HepG2 (cell line): ENCODE results near the gene C21orf58. TPM values are rescaled to one million over a fixed set of nuclear protein-coding genes. Genes with fewer than 3 reads are reported as not detected.

Experiments used
- BORCS8-MEF2B ChIP-seq: sonication (generic); formaldehyde crosslinking; IDR thresholded peaks from 2 replicates; pipeline ENCODE4 v1.8.0; 2022; ENCODE audit warnings: mild to moderate bottlenecking, missing genetic modification reagents
- ELF1 ChIP-seq: sonication (generic); formaldehyde crosslinking; IDR thresholded peaks from 2 replicates; pipeline ENCODE4 v1.4.0; 2020; ENCODE audit warnings: missing genetic modification reagents
- ETV6 ChIP-seq: sonication (generic); formaldehyde crosslinking; conservative IDR thresholded peaks from 2 replicates; pipeline ENCODE4 v1.4.0; 2020; ENCODE audit warnings: missing genetic modification reagents
- GABPA ChIP-seq, 2 experiments: IDR thresholded peaks; 2 replicates each; pipeline ENCODE4 v1.6.1; 2011 to 2016; ENCODE audit warnings: low read depth in 2 of 2, low read length in 1 of 2, missing biosample characterization in 1 of 2, missing genetic modification characterization in 1 of 2
- HNRNPLL ChIP-seq: fragments of 200-400 bp; formaldehyde crosslinking; IDR thresholded peaks from 2 replicates; pipeline ENCODE4 v1.6.1; 2017; ENCODE audit warnings: mild to moderate bottlenecking, low read depth, low read length; ENCODE audit not compliant: poor library complexity, severe bottlenecking
- IRF2 ChIP-seq: IDR thresholded peaks from 2 replicates; pipeline ENCODE4 v1.6.1; 2018; ENCODE audit warnings: missing genetic modification reagents, missing compliant biosample characterization
- MAX ChIP-seq: IDR thresholded peaks from 2 replicates; pipeline ENCODE4 v1.6.1; 2012; ENCODE audit warnings: inconsistent platforms
- MEIS2 ChIP-seq: sonication (generic); formaldehyde crosslinking; IDR thresholded peaks from 2 replicates; pipeline ENCODE4 v1.9.0; 2021; ENCODE audit warnings: mild to moderate bottlenecking, missing genetic modification reagents
- MNT ChIP-seq: fragments of 450-650 bp; IDR thresholded peaks from 2 replicates; pipeline ENCODE4 v1.6.1; 2016
- SALL2 ChIP-seq: sonication (generic); formaldehyde crosslinking; IDR thresholded peaks from 2 replicates; pipeline ENCODE4 v1.8.1; 2023; ENCODE audit warnings: mild to moderate bottlenecking, missing genetic modification reagents, inconsistent platforms
- SMYD3 ChIP-seq: sonication (generic); formaldehyde crosslinking; IDR thresholded peaks from 2 replicates; pipeline ENCODE4 v1.8.1; 2023; ENCODE audit warnings: mild to moderate bottlenecking, missing genetic modification reagents
- SRSF1 ChIP-seq: fragments of 200-400 bp; formaldehyde crosslinking; optimal IDR thresholded peaks from 2 replicates; pipeline ENCODE3; 2017; ENCODE audit warnings: mild to moderate bottlenecking, low read depth, low read length, moderate library complexity
- TOPORS ChIP-seq: sonication (generic); formaldehyde crosslinking; IDR thresholded peaks from 2 replicates; pipeline ENCODE4 v1.8.0; 2023; ENCODE audit warnings: mild to moderate bottlenecking, missing genetic modification reagents
- TP53 ChIP-seq: sonication (generic); formaldehyde crosslinking; conservative IDR thresholded peaks from 2 replicates; pipeline ENCODE4 v1.4.0; 2020; ENCODE audit warnings: missing genetic modification reagents
- ZBTB14 ChIP-seq: sonication (generic); formaldehyde crosslinking; IDR thresholded peaks from 2 replicates; pipeline ENCODE4 v1.4.0; 2020; ENCODE audit warnings: missing genetic modification reagents
- ZNF225 ChIP-seq: sonication (generic); formaldehyde crosslinking; IDR thresholded peaks from 2 replicates; pipeline ENCODE4 v1.4.0; 2020; ENCODE audit warnings: mild to moderate bottlenecking, missing genetic modification reagents
- ZNF530 ChIP-seq: sonication (generic); formaldehyde crosslinking; IDR thresholded peaks from 2 replicates; pipeline ENCODE4 v1.5.0; 2020; ENCODE audit warnings: low read depth, mild to moderate bottlenecking, missing genetic modification reagents
- ZNF777 ChIP-seq: sonication (generic); formaldehyde crosslinking; IDR thresholded peaks from 2 replicates; pipeline ENCODE4 v1.4.0; 2020; ENCODE audit warnings: missing genetic modification reagents
- polyA plus RNA-seq, 8 experiments: library from polyadenylated mRNA; depleted of rRNA in 3 of 8; stranded (reverse) in 7 of 8; unstranded in 1 of 8; fragments of >200 nt; fragmentation: Illumina TruSeq in 4 of 8; extraction: Trizol in 4 of 8; gene quantifications; 2 replicates each; pipeline versions ENCODE4 v1.2.1 to v1.2.3, GENCODE V29; 2011 to 2016; ENCODE audit warnings: low read depth in 4 of 8, missing spikeins in 1 of 8, mixed read lengths in 1 of 8; ENCODE audit not compliant: insufficient read depth in 1 of 8
- total RNA-seq, 5 experiments: library from RNA; depleted of rRNA; stranded (reverse); fragments of >200 nt; fragmentation: Illumina TruSeq; extraction: Trizol; gene quantifications; 2 replicates each; pipeline ENCODE4 v1.2.3, GENCODE V29; 2016; ENCODE audit warnings: low read depth in 1 of 5
- TF ChIP-seq, protein P1 (sequence below): sonication (generic); formaldehyde crosslinking; IDR thresholded peaks from 2 replicates; pipeline ENCODE4 v1.9.0; 2021; ENCODE audit warnings: missing genetic modification reagents, borderline replicate concordance
- TF ChIP-seq, protein P2 (sequence below): sonication (generic); formaldehyde crosslinking; IDR thresholded peaks from 2 replicates; pipeline ENCODE4 v1.8.0; 2022; ENCODE audit warnings: missing genetic modification reagents, mild to moderate bottlenecking, borderline replicate concordance
- TF ChIP-seq, protein P3 (sequence below): sonication (generic); formaldehyde crosslinking; IDR thresholded peaks from 2 replicates; pipeline ENCODE4 v1.5.0; 2020; ENCODE audit warnings: mild to moderate bottlenecking, missing genetic modification reagents

C21orf58 gene
- total and polyA plus RNA-seq, 2 of the 13 experiments (the other 11 are each of a cell fraction or from before 2014, with no cell fraction given): 3.5 to 6.8 TPM

DNA sequence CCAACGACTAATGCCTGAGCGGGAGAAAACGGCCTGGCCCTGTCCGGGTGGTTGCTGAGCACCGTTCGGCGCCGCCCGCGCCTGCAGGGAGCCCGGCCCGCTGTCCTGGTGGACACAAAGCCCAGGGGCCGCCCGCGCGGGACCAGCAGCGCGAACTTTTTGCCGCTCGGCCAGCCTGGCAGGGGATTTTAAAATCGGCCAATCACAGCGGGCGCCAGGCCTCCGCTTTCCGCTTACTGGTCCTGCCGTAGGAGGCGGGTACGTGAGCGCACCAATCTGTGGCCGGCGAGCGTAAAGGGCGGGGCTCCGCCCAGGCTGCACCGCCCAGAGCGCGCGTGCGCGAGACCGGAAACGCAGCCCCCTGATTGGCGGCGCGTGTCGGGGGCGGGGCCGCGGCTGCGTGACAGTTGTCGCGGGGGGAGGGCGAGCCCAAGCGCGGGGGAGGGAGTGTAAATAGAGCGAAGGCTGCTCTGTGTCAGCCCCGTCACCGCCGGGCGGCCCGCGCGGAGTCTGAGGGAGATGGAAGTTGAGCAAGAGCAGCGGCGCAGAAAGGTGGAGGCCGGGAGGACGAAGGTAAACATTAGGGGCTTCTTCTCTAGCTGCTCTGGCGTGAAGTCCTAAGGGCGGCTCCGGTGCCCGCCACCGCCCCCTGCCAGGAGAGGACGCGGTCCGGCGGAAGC lies at the start of gene C21orf58, which contains the start of gene PCNT (continued):
- TF ChIP-seq GABPA (IDR thresholded peaks at IDR 0.05; ENCODE audit: low read depth, low read length) (no peak), GABPA (CRISPR knock-in tag; IDR thresholded peaks at IDR 0.05; ENCODE audit: low read depth) (0 out of 2 replicates have a peak, but pooled peaks have one; percentile 52), ELF1 (peak; percentile 13; the same call in 1 of the 2 replicates), ZNF225 (no peak), MAX (peak; percentile 64), HNRNPLL (peak; percentile 68), MNT (peak; percentile 79), ZNF777 (CRISPR knock-in tag) (no peak), BORCS8-MEF2B (peak; percentile 92), ETV6 (0 out of 2 replicates have a peak, but pooled peaks have one; percentile 27), SMYD3 (peak; percentile 93; the same call in 1 of the 2 replicates), IRF2 (CRISPR knock-in tag) (0 out of 2 replicates have a peak, but pooled peaks have one; percentile 5), SALL2 (CRISPR knock-in tag) (no peak), TP53 (CRISPR knock-in tag) (no peak), ZNF530 (no peak), MEIS2 (CRISPR knock-in tag) (peak; percentile 0; the same call in 1 of the 2 replicates), SRSF1 (peak; percentile 84), TOPORS (CRISPR knock-in tag) (peak; percentile 86; the same call in 1 of the 2 replicates), ZBTB14 (CRISPR knock-in tag) (peak; percentile 77)
- TF ChIP-seq, protein P1, sequence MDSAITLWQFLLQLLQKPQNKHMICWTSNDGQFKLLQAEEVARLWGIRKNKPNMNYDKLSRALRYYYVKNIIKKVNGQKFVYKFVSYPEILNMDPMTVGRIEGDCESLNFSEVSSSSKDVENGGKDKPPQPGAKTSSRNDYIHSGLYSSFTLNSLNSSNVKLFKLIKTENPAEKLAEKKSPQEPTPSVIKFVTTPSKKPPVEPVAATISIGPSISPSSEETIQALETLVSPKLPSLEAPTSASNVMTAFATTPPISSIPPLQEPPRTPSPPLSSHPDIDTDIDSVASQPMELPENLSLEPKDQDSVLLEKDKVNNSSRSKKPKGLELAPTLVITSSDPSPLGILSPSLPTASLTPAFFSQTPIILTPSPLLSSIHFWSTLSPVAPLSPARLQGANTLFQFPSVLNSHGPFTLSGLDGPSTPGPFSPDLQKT (CRISPR knock-in tag): no peak
- TF ChIP-seq, protein P2, sequence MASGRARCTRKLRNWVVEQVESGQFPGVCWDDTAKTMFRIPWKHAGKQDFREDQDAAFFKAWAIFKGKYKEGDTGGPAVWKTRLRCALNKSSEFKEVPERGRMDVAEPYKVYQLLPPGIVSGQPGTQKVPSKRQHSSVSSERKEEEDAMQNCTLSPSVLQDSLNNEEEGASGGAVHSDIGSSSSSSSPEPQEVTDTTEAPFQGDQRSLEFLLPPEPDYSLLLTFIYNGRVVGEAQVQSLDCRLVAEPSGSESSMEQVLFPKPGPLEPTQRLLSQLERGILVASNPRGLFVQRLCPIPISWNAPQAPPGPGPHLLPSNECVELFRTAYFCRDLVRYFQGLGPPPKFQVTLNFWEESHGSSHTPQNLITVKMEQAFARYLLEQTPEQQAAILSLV: peak; percentile 70; the same call in 1 of the 2 replicates
- TF ChIP-seq, protein P3, sequence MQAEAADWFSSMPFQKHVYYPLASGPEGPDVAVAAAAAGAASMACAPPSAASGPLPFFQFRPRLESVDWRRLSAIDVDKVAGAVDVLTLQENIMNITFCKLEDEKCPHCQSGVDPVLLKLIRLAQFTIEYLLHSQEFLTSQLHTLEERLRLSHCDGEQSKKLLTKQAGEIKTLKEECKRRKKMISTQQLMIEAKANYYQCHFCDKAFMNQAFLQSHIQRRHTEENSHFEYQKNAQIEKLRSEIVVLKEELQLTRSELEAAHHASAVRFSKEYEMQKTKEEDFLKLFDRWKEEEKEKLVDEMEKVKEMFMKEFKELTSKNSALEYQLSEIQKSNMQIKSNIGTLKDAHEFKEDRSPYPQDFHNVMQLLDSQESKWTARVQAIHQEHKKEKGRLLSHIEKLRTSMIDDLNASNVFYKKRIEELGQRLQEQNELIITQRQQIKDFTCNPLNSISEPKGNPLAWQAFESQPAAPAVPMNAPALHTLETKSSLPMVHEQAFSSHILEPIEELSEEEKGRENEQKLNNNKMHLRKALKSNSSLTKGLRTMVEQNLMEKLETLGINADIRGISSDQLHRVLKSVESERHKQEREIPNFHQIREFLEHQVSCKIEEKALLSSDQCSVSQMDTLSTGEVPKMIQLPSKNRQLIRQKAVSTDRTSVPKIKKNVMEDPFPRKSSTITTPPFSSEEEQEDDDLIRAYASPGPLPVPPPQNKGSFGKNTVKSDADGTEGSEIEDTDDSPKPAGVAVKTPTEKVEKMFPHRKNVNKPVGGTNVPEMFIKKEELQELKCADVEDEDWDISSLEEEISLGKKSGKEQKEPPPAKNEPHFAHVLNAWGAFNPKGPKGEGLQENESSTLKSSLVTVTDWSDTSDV (CRISPR knock-in tag): no peak
